ENCODE measurements around the gene BLNK.
A peak's percentile ranks its signal among the peaks of the same experiment; 100 is the strongest.

Gene BLNK

GRCh38 chr10:96264938-96265337, 6.4 kb downstream of the BLNK start (continued):
- TF ChIP-seq ZNF830 (tag by site-specific recombination; IDR thresholded peaks at IDR 0.05; ENCODE audit: low read depth) (no peak), ZNF670 (tag by site-specific recombination; IDR thresholded peaks at IDR 0.05; ENCODE audit: low read depth) (no peak), RBAK (tag by site-specific recombination; IDR thresholded peaks at IDR 0.05) (no peak), KLF8 (tag by site-specific recombination; IDR thresholded peaks at IDR 0.05) (no peak), BCL11B (tag by site-specific recombination; IDR thresholded peaks at IDR 0.05; ENCODE audit: low read depth) (no peak), ZIC2 (tag by site-specific recombination; IDR thresholded peaks at IDR 0.05) (no peak), ZNF621 (tag by site-specific recombination; IDR thresholded peaks at IDR 0.05) (no peak), ZNF529 (tag by site-specific recombination; IDR thresholded peaks at IDR 0.05; ENCODE audit: insufficient replicate concordance) (no peak), ZBTB20 (tag by site-specific recombination; IDR thresholded peaks at IDR 0.05) (no peak), OVOL3 (tag by site-specific recombination; IDR thresholded peaks at IDR 0.05) (0 out of 2 replicates have a peak, but pooled peaks have one; percentile 30), OSR2 (tag by site-specific recombination; IDR thresholded peaks at IDR 0.05) (no peak), ZNF114 (tag by site-specific recombination; IDR thresholded peaks at IDR 0.05) (no peak), GLI4 (tag by site-specific recombination; IDR thresholded peaks at IDR 0.05) (no peak), ZNF580 (tag by site-specific recombination; IDR thresholded peaks at IDR 0.05) (0 out of 2 replicates have a peak, but pooled peaks have one; percentile 45), PRDM1 (tag by site-specific recombination; IDR thresholded peaks at IDR 0.05) (no peak), ZNF768 (tag by site-specific recombination; IDR thresholded peaks at IDR 0.05) (no peak), ZNF549 (tag by site-specific recombination; IDR thresholded peaks at IDR 0.05) (no peak), ZNF350 (tag by site-specific recombination; IDR thresholded peaks at IDR 0.05) (no peak), PRDM6 (tag by site-specific recombination; IDR thresholded peaks at IDR 0.05) (no peak), ZNF645 (tag by site-specific recombination; IDR thresholded peaks at IDR 0.05) (no peak), ZNF362 (tag by site-specific recombination; IDR thresholded peaks at IDR 0.05) (no peak), BCL11A (tag by site-specific recombination; IDR thresholded peaks at IDR 0.05; ENCODE audit: low read depth) (no peak), ZNF416 (tag by site-specific recombination; IDR thresholded peaks at IDR 0.05) (no peak), ZNF10 (tag by site-specific recombination; IDR thresholded peaks at IDR 0.05) (no peak), EGR2 (tag by site-specific recombination; IDR thresholded peaks at IDR 0.05; ENCODE audit: low read depth) (no peak), ZNF571 (tag by site-specific recombination; IDR thresholded peaks at IDR 0.05) (no peak), PATZ1 (tag by site-specific recombination; IDR thresholded peaks at IDR 0.05) (no peak), ZXDB (tag by site-specific recombination; IDR thresholded peaks at IDR 0.05) (peak; percentile 58; the same call in 1 of the 2 replicates), ZNF274 (IDR thresholded peaks at IDR 0.05; ENCODE audit: low read length) (no peak), ZNF274 (tag by site-specific recombination; IDR thresholded peaks at IDR 0.05; ENCODE audit: borderline replicate concordance) (no peak), ZNF19 (tag by site-specific recombination; IDR thresholded peaks at IDR 0.05; ENCODE audit: low read depth) (0 out of 2 replicates have a peak, but pooled peaks have one; percentile 32), SCRT2 (tag by site-specific recombination; IDR thresholded peaks at IDR 0.05) (no peak), ZNF157 (tag by site-specific recombination; IDR thresholded peaks at IDR 0.05) (no peak), ZNF677 (tag by site-specific recombination; IDR thresholded peaks at IDR 0.05) (no peak), ZNF155 (tag by site-specific recombination; IDR thresholded peaks at IDR 0.05) (no peak), ZNF639 (tag by site-specific recombination; IDR thresholded peaks at IDR 0.05) (no peak), ZSCAN16 (tag by site-specific recombination; IDR thresholded peaks at IDR 0.05) (no peak)

Data from HEK293 (cell line).